Common myeloid progenitor, CD34-positive (primary cell): ENCODE data around the gene MSS51.

Experiments used
- CTCF ChIA-PET: fragments of 350-600 bp; sonication (Branson Sonifier 250); formaldehyde crosslinking; loops from one replicate; lab custom pipeline; 2021; ENCODE audit warnings: antibody characterized with exemption; lab: Charles Lee
- POLR2A ChIA-PET: fragments of 350-600 bp; sonication (Branson Sonifier 250); formaldehyde crosslinking; loops from one replicate; lab custom pipeline; 2021; ENCODE audit warnings: antibody characterized with exemption; lab: Charles Lee
- DNase-seq, 3 donors: peaks; one replicate each; pipeline versions ENCODE4 v3.0.0 to v3.0.0-alpha.2; 2013
- H3K27ac ChIP-seq, 2 experiments: 1 replicate in 1 of 2; 2 replicates in 1 of 2; pipeline ENCODE4 v1.7.0; 2013; ENCODE audit warnings: inconsistent platforms in 2 of 2, low read length in 2 of 2, mild to moderate bottlenecking in 2 of 2, low read depth in 1 of 2, moderate library complexity in 1 of 2; ENCODE audit not compliant: severe bottlenecking in 2 of 2, insufficient read depth in 1 of 2, poor library complexity in 1 of 2
- H3K27me3 ChIP-seq, 5 experiments: replicated peaks in 2 of 5; 1 replicate in 3 of 5; 2 replicates in 2 of 5; pipeline versions ENCODE4 v1.6.1 to v1.7.0; 2013; ENCODE audit warnings: low read length in 4 of 5, mild to moderate bottlenecking in 2 of 5, moderate library complexity in 2 of 5, inconsistent platforms in 1 of 5; ENCODE audit not compliant: insufficient read depth in 5 of 5, control insufficient read depth in 4 of 5
- H3K36me3 ChIP-seq, 4 experiments: 1 replicate in 2 of 4; 2 replicates in 2 of 4; pipeline versions ENCODE4 v1.6.1 to v1.7.0; 2013; ENCODE audit warnings: low read length in 3 of 4, control low read depth in 1 of 4, mild to moderate bottlenecking in 1 of 4; ENCODE audit not compliant: control insufficient read depth in 4 of 4, insufficient read depth in 4 of 4
- H3K4me1 ChIP-seq, 4 experiments: 1 replicate in 3 of 4; 2 replicates in 1 of 4; pipeline versions ENCODE4 v1.6.1 to v1.7.1; 2013; ENCODE audit warnings: low read length in 3 of 4, mild to moderate bottlenecking in 3 of 4, control low read depth in 1 of 4, inconsistent platforms in 1 of 4, moderate library complexity in 1 of 4; ENCODE audit not compliant: control insufficient read depth in 4 of 4, insufficient read depth in 4 of 4; ENCODE audit errors: control extremely low read depth in 1 of 4
- H3K4me3 ChIP-seq, 7 experiments: 1 replicate in 4 of 7; 2 replicates in 3 of 7; pipeline versions ENCODE4 v1.5.1 to v1.7.0; 2013; ENCODE audit warnings: mild to moderate bottlenecking in 7 of 7, low read length in 6 of 7, moderate library complexity in 6 of 7, inconsistent platforms in 2 of 7, low read depth in 2 of 7, control low read depth in 1 of 7; ENCODE audit not compliant: insufficient read depth in 4 of 7, control insufficient read depth in 1 of 7; ENCODE audit errors: extremely low read depth in 1 of 7
- H3K9me3 ChIP-seq, 5 experiments: 1 replicate in 4 of 5; 2 replicates in 1 of 5; pipeline versions ENCODE4 v1.6.1 to v1.7.1; 2013; ENCODE audit warnings: low read length in 4 of 5, mild to moderate bottlenecking in 2 of 5, inconsistent platforms in 1 of 5, low read depth in 1 of 5, moderate library complexity in 1 of 5; ENCODE audit not compliant: control insufficient read depth in 4 of 5, insufficient read depth in 2 of 5; ENCODE audit errors: control extremely low read depth in 1 of 5
- WGBS: methylation state at CpG from one replicate; pipeline ENCODE4 v1.1.5; 2013; ENCODE audit not compliant: insufficient coverage; 5-methylcytosine and 5-hydroxymethylcytosine counted together

MSS51 gene

DNA sequence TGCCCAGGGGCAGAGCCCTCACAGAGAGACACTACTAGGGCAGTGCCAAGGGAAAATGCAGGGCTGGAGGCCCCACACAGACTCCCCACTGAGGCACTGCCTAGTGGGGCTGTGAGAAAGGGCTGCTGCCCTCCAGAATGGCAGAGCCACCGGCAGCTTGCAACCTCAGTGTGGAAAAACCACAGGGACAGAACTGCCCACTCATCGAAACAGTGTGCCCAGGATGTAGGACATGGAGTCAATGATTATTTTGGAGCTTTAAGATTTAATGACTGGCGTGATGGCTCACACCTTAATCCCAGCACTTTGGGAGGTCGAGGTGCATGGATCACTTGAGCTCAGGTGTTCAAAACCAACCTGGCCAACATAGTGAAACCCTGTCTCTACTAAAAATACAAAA lies 27.5 kb upstream of the MSS51 start:
- Histone ChIP-seq H3K4me3 (no peak overlapping the region), H3K27ac (no peak overlapping the region), H3K27me3 (no peaks in the 10 kb centered on the region), H3K36me3 (peaks cover 0 to 17% (median 12%) of the 10 kb centered on the region in 4 experiments), H3K4me1 (no peaks in the 10 kb centered on the region), H3K9me3 (no peaks in the 10 kb centered on the region)
- no peak for DNase-seq
- WGBS = 100% methylated on average over 4 of the region's 4 CpGs
- POLR2A ChIA-PET = interaction anchor here (0.5 kb wide), 1 partner anchor 153 kb away, joined by 4 read pairs; no protein-coding TSS in a partner anchor
- CTCF ChIA-PET = no interaction called here

DNA sequence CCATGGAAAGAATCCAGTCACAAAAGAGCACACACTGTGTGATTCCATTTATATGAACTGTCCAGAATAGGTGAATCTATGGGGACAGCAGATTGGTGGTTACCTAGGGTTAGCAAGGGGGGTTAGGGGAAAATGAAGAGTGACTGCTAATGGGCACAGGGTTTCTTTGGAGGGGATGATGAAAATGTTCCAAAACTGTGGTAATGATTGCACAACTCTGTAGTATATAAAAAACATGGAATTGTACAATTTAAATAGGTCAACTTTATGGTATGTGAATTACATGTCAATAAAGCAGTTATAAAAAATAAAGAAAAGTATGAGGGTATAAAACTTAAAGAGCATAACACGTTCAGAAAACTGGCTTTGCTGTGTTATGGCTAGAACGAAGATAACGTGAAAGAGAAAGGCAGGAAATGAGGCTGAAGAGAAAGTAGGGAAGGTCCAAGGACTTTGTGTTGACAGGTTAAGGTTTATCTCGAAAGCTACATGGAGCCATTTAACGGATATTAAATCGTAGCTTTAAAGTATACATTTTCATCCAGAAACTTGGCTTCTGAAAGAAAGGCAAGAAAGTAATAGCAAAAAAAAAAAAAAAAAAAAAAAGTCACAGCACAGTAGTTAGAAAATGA lies 26.4 kb upstream of the MSS51 start:
- ChIA-PET POLR2A (no interaction called here), CTCF (no interaction called here)
- H3K36me3 ChIP-seq = peaks cover 0 to 13% (median 7%) of the 10 kb centered on the region in 4 experiments
- DNase-seq = no peak
- H3K9me3 ChIP-seq = no peaks in the 10 kb centered on the region
- no peak overlapping the region for H3K27ac ChIP-seq
- no peaks in the 10 kb centered on the region for H3K4me1 ChIP-seq
- no peak overlapping the region for H3K4me3 ChIP-seq
- H3K27me3 ChIP-seq = no peaks in the 10 kb centered on the region
- WGBS = 100% methylated on average over 3 of the region's 6 CpGs

GRCh38 chr10:73456187-73456890 lies 23.0 kb upstream of the MSS51 start:
- Histone ChIP-seq H3K4me3 (no peak overlapping the region), H3K27me3 (no peaks in the 10 kb centered on the region), H3K4me1 (no peaks in the 10 kb centered on the region), H3K36me3 (peaks cover 2 to 14% (median 4%) of the 10 kb centered on the region in 4 experiments), H3K27ac (no peak overlapping the region), H3K9me3 (no peaks in the 10 kb centered on the region)
- ChIA-PET CTCF (no interaction called here), POLR2A (no interaction called here)
- peak; percentile 54 to 83 (median 64) for DNase-seq
- no CpG with 5 or more reads among the region's 2 CpGs for WGBS

DNA sequence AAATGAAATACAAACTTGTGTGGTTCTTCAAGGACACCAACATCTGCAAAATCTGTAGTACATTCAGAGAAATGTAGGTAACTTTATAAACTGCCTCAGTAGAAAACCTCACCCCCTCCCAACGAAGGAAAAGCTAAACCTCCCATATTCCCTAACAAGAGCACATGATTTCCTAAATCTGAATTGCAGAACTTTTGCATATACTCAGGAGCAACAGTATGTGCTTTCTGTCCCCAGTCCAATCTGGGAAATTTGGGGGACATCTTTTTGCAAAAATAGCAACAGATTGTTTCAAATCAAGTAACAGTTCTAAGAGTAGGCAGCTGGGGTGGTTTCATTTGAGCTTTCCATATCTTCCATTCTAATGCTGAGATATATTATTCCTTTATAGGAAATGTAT lies 15.8 kb upstream of the MSS51 start:
- Histone ChIP-seq H3K4me1 (no peaks in the 10 kb centered on the region), H3K27me3 (no peaks in the 10 kb centered on the region), H3K36me3 (peaks cover 2 to 20% (median 13%) of the 10 kb centered on the region in 4 experiments), H3K9me3 (no peaks in the 10 kb centered on the region), H3K4me3 (no peak overlapping the region), H3K27ac (no peak overlapping the region)
- 100% methylated on average over 1 of the region's 1 CpG for WGBS
- ChIA-PET CTCF (no interaction called here), POLR2A (no interaction called here)
- no peak for DNase-seq

DNA sequence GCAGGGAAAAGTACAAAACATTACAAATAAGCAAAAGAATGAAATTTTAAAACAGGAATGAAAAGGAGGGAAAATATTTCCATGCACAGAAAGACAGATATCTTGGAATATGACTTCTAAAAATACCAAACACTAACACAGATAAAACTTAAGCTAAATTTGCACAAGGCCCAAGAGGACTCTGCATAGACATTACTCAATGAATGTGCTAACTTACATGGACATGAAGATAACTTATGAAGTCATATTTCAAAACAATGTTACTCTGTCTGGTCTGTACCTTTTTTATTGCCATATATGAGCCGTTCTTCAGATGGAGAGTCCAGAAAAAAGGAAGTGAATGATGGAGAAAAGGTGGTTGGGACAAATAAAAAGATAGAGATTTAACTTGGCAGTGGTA lies 15.0 kb upstream of the MSS51 start:
- 100% methylated on average over 1 of the region's 1 CpG for WGBS
- POLR2A ChIA-PET = no interaction called here
- CTCF ChIA-PET = no interaction called here

GRCh38 chr10:73446926-73447325 lies 13.6 kb upstream of the MSS51 start:
- no peak overlapping the region for H3K4me3 ChIP-seq
- H3K4me1 ChIP-seq = no peaks in the 10 kb centered on the region
- H3K36me3 ChIP-seq = peaks cover 3 to 25% (median 13%) of the 10 kb centered on the region in 4 experiments
- no peaks in the 10 kb centered on the region for H3K9me3 ChIP-seq
- POLR2A ChIA-PET = no interaction called here
- CTCF ChIA-PET = no interaction called here
- no peak overlapping the region for H3K27ac ChIP-seq
- no peaks in the 10 kb centered on the region for H3K27me3 ChIP-seq
- DNase-seq = no peak

More for the DNA sequence above, 15.0 kb upstream of the MSS51 start:
- no peak for DNase-seq
- H3K4me1 ChIP-seq = no peaks in the 10 kb centered on the region
- H3K27ac ChIP-seq = no peak overlapping the region
- no peak overlapping the region for H3K4me3 ChIP-seq
- H3K36me3 ChIP-seq = peaks cover 2 to 25% (median 11%) of the 10 kb centered on the region in 4 experiments
- H3K27me3 ChIP-seq = no peaks in the 10 kb centered on the region
- H3K9me3 ChIP-seq = no peaks in the 10 kb centered on the region

DNA sequence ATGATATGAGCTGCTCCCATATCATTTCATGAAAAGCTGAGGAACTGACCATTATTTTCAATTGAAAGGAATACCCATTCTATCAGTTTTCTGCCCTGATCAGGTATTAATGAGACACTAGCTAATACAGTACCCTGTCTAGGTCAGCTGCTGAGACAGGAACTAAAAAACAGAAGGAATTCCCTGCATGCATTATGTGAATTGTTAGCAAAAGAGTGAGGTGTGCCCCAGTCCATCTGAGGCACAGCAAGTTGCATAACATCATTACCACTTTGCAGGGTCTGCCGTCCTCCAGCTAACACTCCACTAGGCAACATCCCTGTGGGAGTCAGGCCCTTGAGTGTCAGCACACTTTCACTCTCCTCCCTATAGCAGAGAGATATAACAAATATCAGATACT lies 11.1 kb upstream of the MSS51 start:
- H3K9me3 ChIP-seq = no peaks in the 10 kb centered on the region
- peaks cover 4 to 33% (median 17%) of the 10 kb centered on the region in 4 experiments for H3K36me3 ChIP-seq
- no peaks in the 10 kb centered on the region for H3K4me1 ChIP-seq
- ChIA-PET CTCF (no interaction called here), POLR2A (interaction anchor here (1.0 kb wide), 1 partner anchor 52 kb away, joined by 3 read pairs; the partner anchor contains the start of gene PPP3CB)
- no peak for DNase-seq
- no peaks in the 10 kb centered on the region for H3K27me3 ChIP-seq
- H3K27ac ChIP-seq = no peak overlapping the region
- no CpG with 5 or more reads among the region's 1 CpG for WGBS
- no peak overlapping the region for H3K4me3 ChIP-seq
